HG03060 (cell line): Measurements from ENCODE around the gene FNDC5.

Source experiments
- ATAC-seq: cut with Tn5 transposase; IDR thresholded peaks from one replicate; pipeline ENCODE4 v1.9.1; 2021; ENCODE audit warnings: low read depth, moderate number of reproducible peaks; ENCODE audit not compliant: unreplicated experiment

The FNDC5 gene

GRCh38 chr1:32817815-32818786 lies 52.6 kb downstream of the FNDC5 start:
- no peak for ATAC-seq

DNA sequence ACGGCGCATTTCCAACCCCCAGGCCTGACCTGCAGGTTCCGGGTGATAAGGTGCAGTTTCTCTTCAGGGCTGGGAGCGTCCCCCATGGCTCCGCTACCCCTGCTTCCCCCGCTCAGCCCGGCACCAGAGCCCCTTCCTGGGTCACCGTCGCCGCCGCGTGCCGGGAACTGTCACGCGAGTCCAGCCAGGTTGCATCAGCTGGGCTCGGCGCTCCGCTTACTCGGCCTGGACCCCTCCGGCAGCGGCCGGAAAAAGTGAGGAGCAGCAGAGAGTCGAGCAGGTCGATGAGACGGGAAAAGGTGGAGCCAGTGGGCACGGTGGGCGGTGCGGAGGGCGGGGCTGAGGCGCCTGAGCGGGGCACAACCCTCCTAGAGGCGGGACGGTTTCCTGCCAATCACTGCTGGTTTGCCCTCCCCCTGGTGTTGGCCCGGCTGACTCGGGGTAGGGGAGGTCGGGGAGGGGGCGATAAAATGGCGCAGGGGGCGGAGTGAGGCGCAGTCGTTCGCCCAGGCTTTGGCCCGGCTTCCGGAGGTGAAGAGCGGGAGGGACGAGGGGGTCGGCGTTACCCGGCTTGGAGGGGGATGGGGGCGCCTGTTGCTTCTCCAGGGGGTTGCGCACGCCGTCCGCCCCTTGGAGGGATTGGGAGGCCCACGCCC lies 53.4 kb downstream of the FNDC5 start, which contains the start of the genes S100PBP and YARS1:
TSS of gene S100PBP (plus strand) at position 495 of the 656 bp plus-strand sequence. CDS start 8,447 bp downstream, outside the sequence.
TSS of gene YARS1 (minus strand) at position 200 of the 656 bp plus-strand sequence. CDS start at position 86, 114 bp downstream.
- ATAC-seq, result peak; percentile 73

GRCh38 chr1:32816676-32817158 lies 54.0 kb downstream of the FNDC5 start:
- no peak for ATAC-seq

GRCh38 chr1:32813941-32814739 lies 56.6 kb downstream of the FNDC5 start:
- no peak for ATAC-seq
